GM12892 (cell line): ENCODE measurements around the gene RFT1.

ENCODE experiments used
- POLR2A ChIP-seq: IDR thresholded peaks from 2 replicates; pipeline ENCODE4 v1.6.1; 2011; ENCODE audit warnings: low read depth, low read length, control low read depth
- POLR2AphosphoS5 ChIP-seq: IDR thresholded peaks from 2 replicates; pipeline ENCODE4 v1.6.1; 2011; ENCODE audit warnings: low read depth, low read length, control low read depth

- TF ChIP-seq POLR2A (no peak), POLR2AphosphoS5 (no peak)
Measured at GRCh38 chr3:53146319-53146891, 16.2 kb upstream of the RFT1 start.
